WI38 (cell line): Measurements from ENCODE around the gene SEMA5A.

Experiments used
- H3K4me3 ChIP-seq: 2 replicates; pipeline ENCODE4 v1.5.1; 2011; ENCODE audit warnings: low read depth, mild to moderate bottlenecking, control low read depth, low read length
- CTCF ChIP-seq: IDR thresholded peaks from 2 replicates; pipeline ENCODE4 v1.5.1; 2012; ENCODE audit warnings: low read depth, mild to moderate bottlenecking, control low read depth, low read length

SEMA5A gene

GRCh38 chr5:9454012-9454481 lies 91.8 kb downstream of the SEMA5A start:
- no peak overlapping the region for H3K4me3 ChIP-seq
- TF ChIP-seq CTCF: no peak

GRCh38 chr5:9453480-9454011 lies 92.3 kb downstream of the SEMA5A start:
- TF ChIP-seq CTCF: no peak
- no peak overlapping the region for H3K4me3 ChIP-seq

GRCh38 chr5:9452181-9452580 lies 93.7 kb downstream of the SEMA5A start:
- H3K4me3 ChIP-seq: no peak overlapping the region
- no peak for TF ChIP-seq CTCF

GRCh38 chr5:9451037-9451436 lies 94.8 kb downstream of the SEMA5A start:
- no peak for TF ChIP-seq CTCF
- no peak overlapping the region for H3K4me3 ChIP-seq

- H3K4me3 ChIP-seq: no peak overlapping the region
- TF ChIP-seq CTCF: no peak
Observed at GRCh38 chr5:9447691-9448090, 98.2 kb downstream of the SEMA5A start.

- TF ChIP-seq CTCF: no peak
- H3K4me3 ChIP-seq: no peak overlapping the region
Observed at GRCh38 chr5:9445826-9446388, 100.0 kb downstream of the SEMA5A start.

GRCh38 chr5:9444346-9444745 lies 101.5 kb downstream of the SEMA5A start:
- H3K4me3 ChIP-seq: no peak overlapping the region
- no peak for TF ChIP-seq CTCF
